HepG2 (cell line): ENCODE results near the gene RASA3. TPM values are rescaled to one million over a fixed set of nuclear protein-coding genes. Genes with fewer than 3 reads are reported as not detected.

Experiments used
- ATAC-seq: fragments of 200-7000 bp; cut with Tn5 transposase; 3 replicates; pipeline ENCODE4 v1.9.1; 2020; ENCODE audit warnings: mild to moderate bottlenecking, moderate library complexity
- BruUV-seq: library from RNA; stranded (reverse); fragments of 400-500 nt; replicated peaks from 2 replicates; lab custom pipeline; 2021; lab: Mats Ljungman, UMichigan
- CTCF ChIA-PET: fragments of 300-600 bp; formaldehyde crosslinking; extraction: SDS; loops from one replicate; lab custom pipeline; 2021; ENCODE audit warnings: low total read pairs, inconsistent platforms, low intra/inter-chr PET ratio; lab: Yijun Ruan, JAX
- POLR2A ChIA-PET: fragments of 350-600 bp; sonication (Branson Sonifier 250); formaldehyde crosslinking; loops from one replicate; lab custom pipeline; 2020; ENCODE audit warnings: antibody characterized with exemption, inconsistent platforms; lab: Yijun Ruan, JAX
- DNase-seq: peaks from one replicate; pipeline ENCODE4 v3.0.0-alpha.2; 2015; ENCODE audit warnings: low spot score
- FAIRE-seq: peaks from 3 replicates; lab custom pipeline; 2011; peaks lifted over from hg19 to GRCh38; lab: Jason Lieb, UNC
- H2AFZ ChIP-seq: one replicate; pipeline ENCODE4 v1.6.1; 2011; ENCODE audit warnings: low read length, inconsistent platforms
- H3K27ac ChIP-seq: fragments of 300-600 bp; 3 replicates; pipeline ENCODE4 v1.8.0; 2011; ENCODE audit warnings: mixed run types, mild to moderate bottlenecking, mixed read lengths, low read length, inconsistent platforms; ENCODE audit not compliant: insufficient read depth; ENCODE audit errors: extremely low read length
- H3K27me3 ChIP-seq, 2 experiments: fragments of 200-600 bp in 1 of 2; 2 replicates in 1 of 2; 3 replicates in 1 of 2; pipeline versions ENCODE4 v1.6.0 to v1.8.0; 2011; ENCODE audit warnings: low read length in 2 of 2, mild to moderate bottlenecking in 2 of 2, moderate library complexity in 2 of 2, inconsistent platforms in 1 of 2; ENCODE audit not compliant: insufficient read depth in 2 of 2, control insufficient read depth in 1 of 2
- H3K36me3 ChIP-seq, 2 experiments: fragments of 200-600 bp in 1 of 2; replicated peaks in 1 of 2; 2 replicates in 1 of 2; 3 replicates in 1 of 2; pipeline versions ENCODE4 v1.5.1 to v1.8.0; 2011; ENCODE audit warnings: low read length in 2 of 2, inconsistent platforms in 1 of 2; ENCODE audit not compliant: insufficient read depth in 2 of 2, control insufficient read depth in 1 of 2
- H3K4me1 ChIP-seq: 2 replicates; pipeline ENCODE4 v1.5.1; 2012; ENCODE audit warnings: low read length, inconsistent platforms; ENCODE audit not compliant: insufficient read depth
- H3K4me2 ChIP-seq: 2 replicates; pipeline ENCODE4 v1.6.0; 2011; ENCODE audit warnings: low read depth, low read length, inconsistent platforms
- H3K4me3 ChIP-seq, 3 experiments: fragments of 200-600 bp in 1 of 3; sonication (generic), shearing (Covaris generic) in 1 of 3; replicated peaks in 1 of 3; 2 replicates each; pipeline ENCODE4 v1.5.1; 2011 to 2016; ENCODE audit warnings: low read length in 3 of 3, inconsistent platforms in 2 of 3, low read depth in 2 of 3, mild to moderate bottlenecking in 2 of 3, control low read depth in 1 of 3, mixed read lengths in 1 of 3; ENCODE audit not compliant: insufficient read depth in 1 of 3
- H3K79me2 ChIP-seq: one replicate; pipeline ENCODE4 v1.6.1; 2011; ENCODE audit warnings: low read length, inconsistent platforms; ENCODE audit not compliant: insufficient read depth
- H3K9ac ChIP-seq: 2 replicates; pipeline ENCODE4 v1.6.0; 2011; ENCODE audit warnings: mild to moderate bottlenecking, low read depth, low read length, inconsistent platforms; ENCODE audit not compliant: insufficient read depth
- H3K9me3 ChIP-seq: 2 replicates; pipeline ENCODE4 v1.5.1; 2012; ENCODE audit warnings: mild to moderate bottlenecking, low read length
- H4K20me1 ChIP-seq: 2 replicates; pipeline ENCODE4 v1.6.0; 2011; ENCODE audit warnings: inconsistent platforms, mild to moderate bottlenecking, low read length, moderate library complexity; ENCODE audit not compliant: insufficient read depth
- CBX5 ChIP-seq: sonication (generic); formaldehyde crosslinking; IDR thresholded peaks from 2 replicates; pipeline ENCODE4 v1.4.0; 2020; ENCODE audit warnings: missing genetic modification reagents, borderline replicate concordance
- NCOA2 ChIP-seq: sonication (generic); formaldehyde crosslinking; IDR thresholded peaks from 2 replicates; pipeline ENCODE4 v1.8.0; 2022; ENCODE audit warnings: inconsistent platforms
- NFRKB ChIP-seq: fragments of 450-650 bp; IDR thresholded peaks from 2 replicates; pipeline ENCODE4 v1.6.1; 2017
- PHF20 ChIP-seq: sonication (generic); formaldehyde crosslinking; IDR thresholded peaks from 2 replicates; pipeline ENCODE4 v1.5.0; 2020; ENCODE audit warnings: mild to moderate bottlenecking, missing genetic modification reagents
- SRSF4 ChIP-seq: fragments of 200-400 bp; formaldehyde crosslinking; IDR thresholded peaks from one replicate; pipeline ENCODE4 v1.6.1; 2018; ENCODE audit warnings: mild to moderate bottlenecking, low read depth, low read length, moderate library complexity; ENCODE audit not compliant: poor library complexity, severe bottlenecking
- TAF1 ChIP-seq: sonication (generic); formaldehyde crosslinking; IDR thresholded peaks from 2 replicates; pipeline ENCODE4 v1.4.0; 2020; ENCODE audit warnings: missing genetic modification reagents
- ZFP36 ChIP-seq: fragments of 150-350 bp; IDR thresholded peaks from 2 replicates; pipeline ENCODE4 v1.6.1; 2018; ENCODE audit warnings: borderline replicate concordance, low read length, low read depth; ENCODE audit not compliant: partially characterized antibody
- ZNF737 ChIP-seq: sonication (generic); formaldehyde crosslinking; IDR thresholded peaks from 2 replicates; pipeline ENCODE4 v1.5.0; 2020; ENCODE audit warnings: missing genetic modification reagents, mild to moderate bottlenecking, borderline replicate concordance
- WGBS: methylation state at CpG from one replicate; pipeline ENCODE4 v1.1.6; 2017; ENCODE audit warnings: low lambda C conversion rate; 5-methylcytosine and 5-hydroxymethylcytosine counted together
- in situ Hi-C: cut with HindIII; loops from 2 replicates; pipeline ENCODE4 v1.10.0; 2017; ENCODE audit warnings: low pct_unique_long_range_greater_than_20kb; ENCODE audit not compliant: extremely low pct_ligation_motif_present
- intact Hi-C: fragments of 100-400 bp; cut with micrococcal nuclease; formaldehyde crosslinking; loops from one replicate; pipeline ENCODE4 v1.10.0; 2022; ENCODE audit not compliant: unreplicated experiment
- polyA plus RNA-seq, 8 experiments: library from polyadenylated mRNA; depleted of rRNA in 3 of 8; stranded (reverse) in 7 of 8; unstranded in 1 of 8; fragments of >200 nt; fragmentation: Illumina TruSeq in 4 of 8; extraction: Trizol in 4 of 8; gene quantifications; 2 replicates each; pipeline versions ENCODE4 v1.2.1 to v1.2.3, GENCODE V29; 2011 to 2016; ENCODE audit warnings: low read depth in 4 of 8, missing spikeins in 1 of 8, mixed read lengths in 1 of 8; ENCODE audit not compliant: insufficient read depth in 1 of 8
- total RNA-seq, 5 experiments: library from RNA; depleted of rRNA; stranded (reverse); fragments of >200 nt; fragmentation: Illumina TruSeq; extraction: Trizol; gene quantifications; 2 replicates each; pipeline ENCODE4 v1.2.3, GENCODE V29; 2016; ENCODE audit warnings: low read depth in 1 of 5
- TF ChIP-seq, protein P1 (sequence below): sonication (generic); formaldehyde crosslinking; IDR thresholded peaks from 2 replicates; pipeline ENCODE4 v1.8.0; 2022; ENCODE audit warnings: mild to moderate bottlenecking, missing genetic modification reagents
- TF ChIP-seq, protein P2 (sequence below): sonication (generic); formaldehyde crosslinking; conservative IDR thresholded peaks from 2 replicates; pipeline ENCODE4 v1.5.0; 2020; ENCODE audit warnings: missing genetic modification reagents
- TF ChIP-seq, protein P3 (sequence below): sonication (generic); formaldehyde crosslinking; IDR thresholded peaks from 2 replicates; pipeline ENCODE4 v1.8.0; 2022; ENCODE audit warnings: missing genetic modification reagents, mild to moderate bottlenecking, borderline replicate concordance
- TF ChIP-seq, protein P4 (sequence below): sonication (generic); formaldehyde crosslinking; IDR thresholded peaks from 2 replicates; pipeline ENCODE4 v1.5.1; 2020; ENCODE audit warnings: missing genetic modification reagents, mild to moderate bottlenecking, borderline replicate concordance

The RASA3 gene
- total and polyA plus RNA-seq, 2 of the 13 experiments (the other 11 are each of a cell fraction or from before 2014, with no cell fraction given) = 0.05 TPM; not detected in 1

DNA sequence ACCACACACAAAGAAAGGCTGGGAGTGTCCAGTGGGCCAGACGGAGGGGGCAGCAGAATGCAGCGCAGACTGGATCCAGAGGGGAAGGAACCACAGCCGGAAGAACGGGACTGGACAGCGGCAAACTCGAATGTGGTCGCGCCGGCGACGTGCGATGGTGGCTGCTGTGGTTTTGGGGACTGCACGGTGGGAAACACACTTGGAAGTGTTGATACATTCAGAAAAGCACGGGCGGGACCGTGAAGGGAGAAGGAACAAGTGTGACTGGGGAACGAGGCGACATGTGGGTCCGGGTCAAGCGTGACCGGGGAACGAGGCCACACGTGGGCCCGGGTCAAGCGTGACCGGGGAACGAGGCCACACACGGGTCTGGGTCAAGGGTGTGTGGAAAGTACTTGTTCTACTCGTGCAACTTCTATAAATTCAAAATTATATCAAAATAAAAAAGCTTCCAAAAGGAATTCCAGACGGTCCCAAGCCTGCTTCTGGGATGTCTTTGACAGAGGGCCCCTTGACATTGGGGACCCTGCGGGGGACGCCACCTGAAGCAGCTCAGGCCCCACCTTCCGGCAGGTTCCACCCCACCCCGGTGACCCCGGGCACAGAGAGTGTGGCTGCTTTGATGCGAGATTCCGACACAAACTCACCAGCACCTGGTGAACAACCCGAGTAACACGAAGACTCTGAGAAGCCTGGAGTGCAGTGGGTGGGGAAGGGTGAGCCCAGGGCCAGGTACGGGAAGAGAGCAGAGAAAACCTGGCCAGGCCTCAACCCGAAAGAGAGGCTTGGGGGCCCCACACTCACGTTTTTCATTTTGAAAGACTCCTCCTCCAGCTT lies 133.4 kb downstream of the RASA3 start (continued):
- TF ChIP-seq NCOA2 (CRISPR knock-in tag) (no peak), PHF20 (CRISPR knock-in tag) (no peak), NFRKB (no peak)
- TF ChIP-seq, protein P1, sequence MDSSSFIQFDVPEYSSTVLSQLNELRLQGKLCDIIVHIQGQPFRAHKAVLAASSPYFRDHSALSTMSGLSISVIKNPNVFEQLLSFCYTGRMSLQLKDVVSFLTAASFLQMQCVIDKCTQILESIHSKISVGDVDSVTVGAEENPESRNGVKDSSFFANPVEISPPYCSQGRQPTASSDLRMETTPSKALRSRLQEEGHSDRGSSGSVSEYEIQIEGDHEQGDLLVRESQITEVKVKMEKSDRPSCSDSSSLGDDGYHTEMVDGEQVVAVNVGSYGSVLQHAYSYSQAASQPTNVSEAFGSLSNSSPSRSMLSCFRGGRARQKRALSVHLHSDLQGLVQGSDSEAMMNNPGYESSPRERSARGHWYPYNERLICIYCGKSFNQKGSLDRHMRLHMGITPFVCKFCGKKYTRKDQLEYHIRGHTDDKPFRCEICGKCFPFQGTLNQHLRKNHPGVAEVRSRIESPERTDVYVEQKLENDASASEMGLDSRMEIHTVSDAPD (CRISPR knock-in tag) = no peak
- TF ChIP-seq, protein P2, sequence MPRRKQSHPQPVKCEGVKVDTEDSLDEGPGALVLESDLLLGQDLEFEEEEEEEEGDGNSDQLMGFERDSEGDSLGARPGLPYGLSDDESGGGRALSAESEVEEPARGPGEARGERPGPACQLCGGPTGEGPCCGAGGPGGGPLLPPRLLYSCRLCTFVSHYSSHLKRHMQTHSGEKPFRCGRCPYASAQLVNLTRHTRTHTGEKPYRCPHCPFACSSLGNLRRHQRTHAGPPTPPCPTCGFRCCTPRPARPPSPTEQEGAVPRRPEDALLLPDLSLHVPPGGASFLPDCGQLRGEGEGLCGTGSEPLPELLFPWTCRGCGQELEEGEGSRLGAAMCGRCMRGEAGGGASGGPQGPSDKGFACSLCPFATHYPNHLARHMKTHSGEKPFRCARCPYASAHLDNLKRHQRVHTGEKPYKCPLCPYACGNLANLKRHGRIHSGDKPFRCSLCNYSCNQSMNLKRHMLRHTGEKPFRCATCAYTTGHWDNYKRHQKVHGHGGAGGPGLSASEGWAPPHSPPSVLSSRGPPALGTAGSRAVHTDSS (CRISPR knock-in tag) = no peak

DNA sequence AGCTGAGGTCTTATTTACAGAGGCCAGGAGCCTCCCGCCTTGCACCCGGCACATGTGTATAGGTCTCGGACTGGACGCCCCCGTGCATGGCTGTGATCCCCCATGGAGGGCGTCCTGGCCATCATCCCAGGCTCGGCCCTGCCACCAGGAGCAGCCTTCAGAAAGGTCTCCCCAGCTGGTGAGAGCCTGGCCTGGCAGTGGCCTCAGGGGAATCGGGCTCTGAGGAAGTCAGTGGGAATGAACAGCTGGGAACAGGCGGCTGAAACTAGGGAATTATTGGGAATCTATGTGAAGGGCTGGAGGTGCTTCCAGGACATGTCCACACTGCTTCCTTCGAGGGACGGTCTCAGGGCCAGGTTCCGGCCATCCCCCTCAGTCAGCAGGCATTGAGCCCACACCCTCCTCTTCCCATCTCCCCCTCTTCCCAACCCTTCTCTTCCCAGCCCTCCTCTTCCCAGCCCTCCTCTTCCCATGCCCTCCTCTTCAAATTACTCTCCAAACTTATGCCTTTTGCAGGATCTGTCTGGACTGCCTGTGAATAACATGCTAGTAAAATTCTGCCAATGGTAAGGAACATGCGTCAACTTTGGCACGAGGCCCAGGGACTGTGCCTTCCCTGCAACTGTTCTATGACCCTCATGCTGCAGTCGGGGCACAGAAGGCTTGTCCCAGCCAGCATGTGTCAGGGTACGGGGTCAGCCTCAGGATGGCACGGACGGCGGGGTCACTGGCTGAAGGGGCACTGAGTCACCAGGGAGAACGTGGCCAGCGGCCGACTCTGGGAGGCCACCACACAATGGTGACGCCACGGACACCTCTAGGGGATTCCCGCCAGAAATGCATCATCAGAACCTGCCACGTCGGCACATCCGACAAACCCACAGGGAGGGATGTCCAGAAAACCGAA lies 134.3 kb downstream of the RASA3 start:
- Histone ChIP-seq H3K4me3 (no peak overlapping the region), H3K27ac (no peak overlapping the region), H3K79me2 (no peaks in the 10 kb centered on the region), H3K4me1 (no peaks in the 10 kb centered on the region), H3K27me3 (peaks cover 6 to 40% of the 10 kb centered on the region in 2 experiments; a peak in 3 of 5 replicates), H3K9ac (no peak overlapping the region), H3K9me3 (no peaks in the 10 kb centered on the region), H3K36me3 (no peaks in the 10 kb centered on the region), H4K20me1 (no peaks in the 10 kb centered on the region), H3K4me2 (no peak overlapping the region), H2AFZ (no peak overlapping the region)
- 27% methylated on average over 10 of the region's 29 CpGs for WGBS
- intact Hi-C loops (no loop called here), in situ Hi-C loops (no loop called here)
- ChIA-PET POLR2A (no interaction called here), CTCF (no interaction called here)
- no TSS peak for BruUV-seq
- DNase-seq (no peak), FAIRE-seq (no peak), ATAC-seq (no peak)
- TF ChIP-seq, protein P3, sequence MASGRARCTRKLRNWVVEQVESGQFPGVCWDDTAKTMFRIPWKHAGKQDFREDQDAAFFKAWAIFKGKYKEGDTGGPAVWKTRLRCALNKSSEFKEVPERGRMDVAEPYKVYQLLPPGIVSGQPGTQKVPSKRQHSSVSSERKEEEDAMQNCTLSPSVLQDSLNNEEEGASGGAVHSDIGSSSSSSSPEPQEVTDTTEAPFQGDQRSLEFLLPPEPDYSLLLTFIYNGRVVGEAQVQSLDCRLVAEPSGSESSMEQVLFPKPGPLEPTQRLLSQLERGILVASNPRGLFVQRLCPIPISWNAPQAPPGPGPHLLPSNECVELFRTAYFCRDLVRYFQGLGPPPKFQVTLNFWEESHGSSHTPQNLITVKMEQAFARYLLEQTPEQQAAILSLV (CRISPR knock-in tag) = no peak
- TF ChIP-seq SRSF4 = no peak
- no peak for TF ChIP-seq TAF1 (CRISPR knock-in tag)
- TF ChIP-seq ZNF737 (CRISPR knock-in tag) = no peak
- TF ChIP-seq ZFP36 = no peak
- TF ChIP-seq, protein P4, sequence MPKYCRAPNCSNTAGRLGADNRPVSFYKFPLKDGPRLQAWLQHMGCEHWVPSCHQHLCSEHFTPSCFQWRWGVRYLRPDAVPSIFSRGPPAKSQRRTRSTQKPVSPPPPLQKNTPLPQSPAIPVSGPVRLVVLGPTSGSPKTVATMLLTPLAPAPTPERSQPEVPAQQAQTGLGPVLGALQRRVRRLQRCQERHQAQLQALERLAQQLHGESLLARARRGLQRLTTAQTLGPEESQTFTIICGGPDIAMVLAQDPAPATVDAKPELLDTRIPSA (CRISPR knock-in tag) = no peak
- TF ChIP-seq CBX5 (CRISPR knock-in tag) = no peak
